Measurements from ENCODE around the gene CENPC.
A peak's percentile ranks its signal among the peaks of the same experiment; 100 is the strongest.

CENPC gene

DNA sequence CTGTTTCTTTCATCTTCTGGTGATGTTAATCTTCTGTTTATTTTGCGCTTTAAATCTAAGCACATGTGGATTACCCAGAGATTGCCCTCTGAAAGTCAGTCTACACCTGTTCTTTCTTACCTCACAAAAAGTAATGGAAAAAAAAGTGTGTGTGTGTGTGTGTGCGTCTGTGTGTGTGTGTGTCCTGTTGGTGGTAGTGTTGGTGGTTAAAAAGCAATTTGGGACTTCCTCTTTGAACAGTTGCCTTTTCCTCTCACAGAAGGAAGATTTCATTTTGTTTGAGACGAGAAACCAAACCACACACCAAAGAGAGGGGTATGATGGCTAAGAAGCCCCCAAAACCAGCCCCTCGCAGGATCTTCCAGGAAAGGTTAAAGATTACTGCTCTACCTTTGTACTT lies 13.2 kb upstream of the CENPC start, which contains the start of gene STAP1:
STAP1 (plus strand) TSS at position 235 of the 400 bp plus-strand sequence; CDS start at position 318, 83 bp downstream.
- peak within 1 kb of the TSS; percentile 38; the same call in 1 of the 2 replicates for H3K9ac ChIP-seq (ENCODE audit: low read length)
- peaks cover 47% of the 10 kb centered on the region for H3K4me1 ChIP-seq (ENCODE audit: low read length)
- no peaks in the 10 kb centered on the region for H3K9me3 ChIP-seq (replicated peaks; ENCODE audit: insufficient read depth, low read length)
- TF ChIP-seq CTCF (IDR thresholded peaks at IDR 0.05; ENCODE audit: low read length) (0 out of 2 replicates have a peak, but pooled peaks have one; percentile 7), EZH2 (optimal IDR thresholded peaks at IDR 0.05; ENCODE audit: low read depth, low read length) (no peak), EZH2phosphoT487 (IDR thresholded peaks at IDR 0.05; ENCODE audit: low read length) (no peak)
- peak within 1 kb of the TSS; percentile 51 for H3K4me2 ChIP-seq (ENCODE audit: low read depth, low read length)
- H3K36me3 ChIP-seq (replicated peaks; ENCODE audit: insufficient read depth, low read length): no peaks in the 10 kb centered on the region
- peak within 1 kb of the TSS; percentile 27; the same call in 1 of the 2 replicates for H2AFZ ChIP-seq (ENCODE audit: low read length)
- H3K27ac ChIP-seq (ENCODE audit: low read length): peak within 1 kb of the TSS; percentile 28; the same call in 1 of the 2 replicates
- peak within 1 kb of the TSS; percentile 28 for H3K4me3 ChIP-seq (ENCODE audit: low read length)
- H3K27me3 ChIP-seq (replicated peaks; ENCODE audit: insufficient read depth, low read length): no peaks in the 10 kb centered on the region
- no peaks in the 10 kb centered on the region; the same call in 1 of the 2 replicates for H3K79me2 ChIP-seq (ENCODE audit: low read length)
- no peaks in the 10 kb centered on the region for H3K9me2 ChIP-seq (replicated peaks; ENCODE audit: insufficient read depth, low read length)
- H4K20me1 ChIP-seq (ENCODE audit: insufficient read depth, low read length): no peaks in the 10 kb centered on the region
- no peaks in the 10 kb centered on the region; the same call in 1 of the 2 replicates for H3F3A ChIP-seq (ENCODE audit: insufficient read depth, low read length)
- DNase-seq: peak; percentile 89

GRCh38 chr4:67556436-67556835 lies 11.1 kb upstream of the CENPC start:
- TF ChIP-seq EZH2 (optimal IDR thresholded peaks at IDR 0.05; ENCODE audit: low read depth, low read length): no peak
- no peak for TF ChIP-seq EZH2phosphoT487 (IDR thresholded peaks at IDR 0.05; ENCODE audit: low read length)
- no peak for TF ChIP-seq CTCF (IDR thresholded peaks at IDR 0.05; ENCODE audit: low read length)
- Histone ChIP-seq H3K9me2 (replicated peaks; ENCODE audit: insufficient read depth, low read length) (no peaks in the 10 kb centered on the region), H3K9me3 (replicated peaks; ENCODE audit: insufficient read depth, low read length) (no peaks in the 10 kb centered on the region), H4K20me1 (ENCODE audit: insufficient read depth, low read length) (no peaks in the 10 kb centered on the region), H3K4me2 (ENCODE audit: low read depth, low read length) (peak overlapping the region; percentile 30), H3K27ac (ENCODE audit: low read length) (peak overlapping the region; percentile 11; the same call in 1 of the 2 replicates), H3K4me1 (ENCODE audit: low read length) (peaks cover 45% of the 10 kb centered on the region), H3K27me3 (replicated peaks; ENCODE audit: insufficient read depth, low read length) (no peaks in the 10 kb centered on the region), H3K79me2 (ENCODE audit: low read length) (no peaks in the 10 kb centered on the region; the same call in 1 of the 2 replicates), H2AFZ (ENCODE audit: low read length) (no peak overlapping the region), H3K36me3 (replicated peaks; ENCODE audit: insufficient read depth, low read length) (no peaks in the 10 kb centered on the region), H3F3A (ENCODE audit: insufficient read depth, low read length) (no peaks in the 10 kb centered on the region; the same call in 1 of the 2 replicates), H3K4me3 (ENCODE audit: low read length) (no peak overlapping the region), H3K9ac (ENCODE audit: low read length) (no peak overlapping the region)
- no peak for DNase-seq

- H3K9me2 ChIP-seq (replicated peaks; ENCODE audit: insufficient read depth, low read length): no peaks in the 10 kb centered on the region
- no peak overlapping the region for H3K4me2 ChIP-seq (ENCODE audit: low read depth, low read length)
- no peak for DNase-seq
- H3K4me3 ChIP-seq (ENCODE audit: low read length): no peak overlapping the region
- H4K20me1 ChIP-seq (ENCODE audit: insufficient read depth, low read length): no peaks in the 10 kb centered on the region
- no peak overlapping the region for H3K9ac ChIP-seq (ENCODE audit: low read length)
- no peak overlapping the region for H2AFZ ChIP-seq (ENCODE audit: low read length)
- peaks cover 6% of the 10 kb centered on the region; the same call in 1 of the 2 replicates for H3F3A ChIP-seq (ENCODE audit: insufficient read depth, low read length)
- H3K9me3 ChIP-seq (replicated peaks; ENCODE audit: insufficient read depth, low read length): no peaks in the 10 kb centered on the region
- H3K4me1 ChIP-seq (ENCODE audit: low read length): peaks cover 42% of the 10 kb centered on the region
- no peak overlapping the region for H3K27ac ChIP-seq (ENCODE audit: low read length)
- no peaks in the 10 kb centered on the region; the same call in 1 of the 2 replicates for H3K79me2 ChIP-seq (ENCODE audit: low read length)
- H3K27me3 ChIP-seq (replicated peaks; ENCODE audit: insufficient read depth, low read length): no peaks in the 10 kb centered on the region
- no peaks in the 10 kb centered on the region for H3K36me3 ChIP-seq (replicated peaks; ENCODE audit: insufficient read depth, low read length)
- no peak for TF ChIP-seq EZH2 (optimal IDR thresholded peaks at IDR 0.05; ENCODE audit: low read depth, low read length)
- no peak for TF ChIP-seq CTCF (IDR thresholded peaks at IDR 0.05; ENCODE audit: low read length)
- no peak for TF ChIP-seq EZH2phosphoT487 (IDR thresholded peaks at IDR 0.05; ENCODE audit: low read length)
Measured at GRCh38 chr4:67555447-67555846, 10.1 kb upstream of the CENPC start.

Data from MM.1S (cell line).